ENCODE measurements around the gene NUDT5. TPM values are rescaled to one million over a fixed set of nuclear protein-coding genes. Genes with fewer than 3 reads are reported as not detected.

The NUDT5 gene
- total RNA-seq, 2 experiments from 2014 or later, result 11.6 to 13.5 TPM

GRCh38 chr10:12212454-12212853 lies 16.8 kb upstream of the NUDT5 start:
- POLR2A ChIA-PET, result no interaction called here
- Mint-ChIP-seq H3K36me3 (ENCODE audit: low read depth) (peaks cover 89% of the 10 kb centered on the region), H3K4me1 (ENCODE audit: low read depth) (peaks cover 44% of the 10 kb centered on the region), H3K4me3 (no peak overlapping the region), H3K27ac (no peak overlapping the region), H3K9me3 (no peaks in the 10 kb centered on the region), H3K27me3 (no peaks in the 10 kb centered on the region)
- no peaks in the 10 kb centered on the region for H3K4me1 ChIP-seq (ENCODE audit: insufficient read depth, low read length)
- H3K4me3 ChIP-seq (ENCODE audit: low read length), result no peak overlapping the region
- no peak for DNase-seq
- CTCF ChIA-PET, result interaction anchor here (1.4 kb wide), 1 partner anchor 17 kb away, joined by 3 read pairs; the partner anchor contains the start of genes CDC123 and NUDT5
- no peak for ATAC-seq (ENCODE audit: poor library complexity)
- TF ChIP-seq, protein P1, sequence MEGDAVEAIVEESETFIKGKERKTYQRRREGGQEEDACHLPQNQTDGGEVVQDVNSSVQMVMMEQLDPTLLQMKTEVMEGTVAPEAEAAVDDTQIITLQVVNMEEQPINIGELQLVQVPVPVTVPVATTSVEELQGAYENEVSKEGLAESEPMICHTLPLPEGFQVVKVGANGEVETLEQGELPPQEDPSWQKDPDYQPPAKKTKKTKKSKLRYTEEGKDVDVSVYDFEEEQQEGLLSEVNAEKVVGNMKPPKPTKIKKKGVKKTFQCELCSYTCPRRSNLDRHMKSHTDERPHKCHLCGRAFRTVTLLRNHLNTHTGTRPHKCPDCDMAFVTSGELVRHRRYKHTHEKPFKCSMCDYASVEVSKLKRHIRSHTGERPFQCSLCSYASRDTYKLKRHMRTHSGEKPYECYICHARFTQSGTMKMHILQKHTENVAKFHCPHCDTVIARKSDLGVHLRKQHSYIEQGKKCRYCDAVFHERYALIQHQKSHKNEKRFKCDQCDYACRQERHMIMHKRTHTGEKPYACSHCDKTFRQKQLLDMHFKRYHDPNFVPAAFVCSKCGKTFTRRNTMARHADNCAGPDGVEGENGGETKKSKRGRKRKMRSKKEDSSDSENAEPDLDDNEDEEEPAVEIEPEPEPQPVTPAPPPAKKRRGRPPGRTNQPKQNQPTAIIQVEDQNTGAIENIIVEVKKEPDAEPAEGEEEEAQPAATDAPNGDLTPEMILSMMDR (IDR thresholded peaks at IDR 0.05), result no peak
- peaks cover 71% of the 10 kb centered on the region for H3K36me3 ChIP-seq (ENCODE audit: insufficient read depth, low read length)
- intact Hi-C loops (cut with DNase I, micrococcal nuclease), result loop anchor here in 1 of 2 experiments (5.0 kb wide), 1 partner anchor 500 kb away; no protein-coding TSS in a partner anchor
- no peak overlapping the region for H3K27ac ChIP-seq (ENCODE audit: low read depth in 1 of 2, low read length in 2 of 2)
- no peaks in the 10 kb centered on the region for H3K27me3 ChIP-seq (ENCODE audit: control insufficient read depth in 1 of 2, insufficient read depth in 2 of 2, low read length in 2 of 2)
- no peaks in the 10 kb centered on the region for H3K9me3 ChIP-seq (ENCODE audit: control insufficient read depth in 1 of 2, insufficient read depth in 1 of 2, low read length in 2 of 2)

DNA sequence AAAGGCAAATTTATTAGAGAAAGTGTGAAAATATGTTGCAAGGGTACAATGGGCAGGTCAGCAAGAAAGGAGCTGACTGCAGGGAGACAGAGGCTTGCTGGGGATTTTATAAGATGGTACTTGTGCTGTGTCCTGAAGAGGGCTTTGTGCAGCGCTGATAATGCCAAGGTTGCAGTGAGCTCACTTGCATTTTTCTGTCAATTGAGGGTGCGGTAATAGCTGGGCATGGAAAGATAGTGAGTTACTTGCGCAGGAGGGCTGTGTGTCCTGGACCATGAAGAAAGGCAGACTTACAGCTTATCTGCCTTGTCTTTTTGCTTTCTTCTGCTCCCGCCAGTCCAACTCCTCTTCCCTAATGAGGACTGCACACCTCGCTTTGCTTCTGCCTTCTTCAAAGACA lies 12.8 kb upstream of the NUDT5 start:
- H3K27me3 ChIP-seq (ENCODE audit: control insufficient read depth in 1 of 2, insufficient read depth in 2 of 2, low read length in 2 of 2), result no peaks in the 10 kb centered on the region
- H3K36me3 ChIP-seq (ENCODE audit: insufficient read depth, low read length), result peaks cover 74% of the 10 kb centered on the region
- no peak overlapping the region for H3K4me3 ChIP-seq (ENCODE audit: low read length)
- no peak overlapping the region for H3K27ac ChIP-seq (ENCODE audit: low read depth in 1 of 2, low read length in 2 of 2)
- Mint-ChIP-seq H3K4me3 (no peak overlapping the region), H3K27ac (no peak overlapping the region), H3K9me3 (no peaks in the 10 kb centered on the region), H3K36me3 (ENCODE audit: low read depth) (peaks cover 89% of the 10 kb centered on the region), H3K27me3 (no peaks in the 10 kb centered on the region), H3K4me1 (ENCODE audit: low read depth) (peaks cover 31% of the 10 kb centered on the region)
- CTCF ChIA-PET, result interaction anchor here (1.4 kb wide), 1 partner anchor 13 kb away, joined by 3 read pairs; the partner anchor contains the start of genes CDC123 and NUDT5
- intact Hi-C loops (cut with DNase I, micrococcal nuclease), result no loop called here
- DNase-seq (no peak), ATAC-seq (ENCODE audit: poor library complexity) (no peak)
- TF ChIP-seq, protein P1 (IDR thresholded peaks at IDR 0.05), result no peak
- POLR2A ChIA-PET, result no interaction called here
- no peaks in the 10 kb centered on the region for H3K4me1 ChIP-seq (ENCODE audit: insufficient read depth, low read length)
- H3K9me3 ChIP-seq (ENCODE audit: control insufficient read depth in 1 of 2, insufficient read depth in 1 of 2, low read length in 2 of 2), result no peaks in the 10 kb centered on the region

DNA sequence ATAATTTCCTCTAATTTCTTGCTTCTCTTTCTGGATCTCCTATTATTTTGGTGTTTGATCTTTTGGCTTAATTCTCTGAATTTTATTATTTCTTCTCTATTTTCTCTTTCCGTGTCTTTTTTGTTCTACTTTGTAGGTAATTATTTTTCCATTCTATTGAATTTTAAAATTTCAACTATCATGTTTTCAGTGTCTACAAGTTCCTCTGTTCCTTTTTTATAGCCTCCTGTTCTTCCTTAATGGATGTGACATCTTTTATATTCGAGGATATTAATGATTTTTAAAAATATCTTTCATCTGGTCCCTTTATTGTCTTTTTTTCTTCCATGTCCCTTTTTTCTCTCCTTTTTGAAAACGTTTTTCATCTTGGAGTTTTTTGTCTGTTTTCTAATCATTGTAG lies 11.4 kb upstream of the NUDT5 start:
- intact Hi-C loops (cut with DNase I, micrococcal nuclease), result no loop called here
- Mint-ChIP-seq H3K27ac (no peak overlapping the region), H3K9me3 (no peaks in the 10 kb centered on the region), H3K4me3 (no peak overlapping the region), H3K4me1 (ENCODE audit: low read depth) (peaks cover 29% of the 10 kb centered on the region), H3K36me3 (ENCODE audit: low read depth) (peaks cover 89% of the 10 kb centered on the region), H3K27me3 (no peaks in the 10 kb centered on the region)
- POLR2A ChIA-PET, result no interaction called here
- H3K27ac ChIP-seq (ENCODE audit: low read depth in 1 of 2, low read length in 2 of 2), result no peak overlapping the region
- CTCF ChIA-PET, result no interaction called here
- H3K4me3 ChIP-seq (ENCODE audit: low read length), result no peak overlapping the region
- no peak for DNase-seq
- TF ChIP-seq, protein P1 (IDR thresholded peaks at IDR 0.05), result no peak
- no peak for ATAC-seq (ENCODE audit: poor library complexity)
- no peaks in the 10 kb centered on the region for H3K9me3 ChIP-seq (ENCODE audit: control insufficient read depth in 1 of 2, insufficient read depth in 1 of 2, low read length in 2 of 2)
- H3K36me3 ChIP-seq (ENCODE audit: insufficient read depth, low read length), result peaks cover 74% of the 10 kb centered on the region
- no peaks in the 10 kb centered on the region for H3K27me3 ChIP-seq (ENCODE audit: control insufficient read depth in 1 of 2, insufficient read depth in 2 of 2, low read length in 2 of 2)
- H3K4me1 ChIP-seq (ENCODE audit: insufficient read depth, low read length), result no peaks in the 10 kb centered on the region

Measured in CD4-positive, alpha-beta T cell (primary cell).